HG02870 (cell line): ENCODE measurements around the gene LNX2.
"Not testable (repeated sequence)": the region's sequence is repeated elsewhere in the genome, so short reads cannot be mapped to it uniquely, and the experiment has no call there.

Experiments
- ATAC-seq: cut with Tn5 transposase; IDR thresholded peaks from one replicate; pipeline ENCODE4 v1.9.1; 2021; ENCODE audit warnings: mild to moderate bottlenecking, moderate library complexity; ENCODE audit not compliant: unreplicated experiment

The LNX2 gene

GRCh38 chr13:27638001-27638400, 17.7 kb upstream of the LNX2 start:
- ATAC-seq = no peak

- no peak for ATAC-seq
Measured at GRCh38 chr13:27637289-27637626, 16.9 kb upstream of the LNX2 start.

- ATAC-seq = no peak
Measured at GRCh38 chr13:27636589-27637288, 16.4 kb upstream of the LNX2 start.

- ATAC-seq = no peak
Measured at GRCh38 chr13:27635266-27635665, 14.9 kb upstream of the LNX2 start.

GRCh38 chr13:27634791-27635190, 14.5 kb upstream of the LNX2 start:
- ATAC-seq = no peak

- ATAC-seq = no peak
Measured at GRCh38 chr13:27634231-27634630, 13.9 kb upstream of the LNX2 start.

- no peak for ATAC-seq
Measured at GRCh38 chr13:27632648-27633047, 12.3 kb upstream of the LNX2 start.

GRCh38 chr13:27632214-27632613, 11.9 kb upstream of the LNX2 start:
- no peak for ATAC-seq

GRCh38 chr13:27631665-27632064, 11.3 kb upstream of the LNX2 start:
- ATAC-seq = no peak

- ATAC-seq = no peak
Measured at GRCh38 chr13:27631156-27631555, 10.8 kb upstream of the LNX2 start.

- not testable (repeated sequence) for ATAC-seq
Measured at GRCh38 chr13:27628766-27629165, 8.4 kb upstream of the LNX2 start.

GRCh38 chr13:27628081-27628480, 7.8 kb upstream of the LNX2 start:
- ATAC-seq = no peak

GRCh38 chr13:27627380-27627779, 7.1 kb upstream of the LNX2 start:
- no peak for ATAC-seq

GRCh38 chr13:27625839-27626238, 5.5 kb upstream of the LNX2 start:
- no peak for ATAC-seq

- no peak for ATAC-seq
Measured at GRCh38 chr13:27624071-27624470, 3.7 kb upstream of the LNX2 start.

- ATAC-seq = no peak
Measured at GRCh38 chr13:27622881-27623280, 2.6 kb upstream of the LNX2 start.

GRCh38 chr13:27622102-27622820, 1.9 kb upstream of the LNX2 start:
- ATAC-seq = no peak

GRCh38 chr13:27621366-27622101, 1.2 kb upstream of the LNX2 start, which contains the start of gene POLR1D:
TSS of gene POLR1D (plus strand) at chr13:27621892. CDS start at chr13:27621984, 92 bp downstream.
- ATAC-seq = peak; percentile 43

GRCh38 chr13:27621116-27621365, 712 bp upstream of the LNX2 start:
- no peak for ATAC-seq

- ATAC-seq = peak; percentile 24
Measured at GRCh38 chr13:27619728-27620376, 477 bp downstream of the LNX2 start.

- ATAC-seq = no peak
Measured at GRCh38 chr13:27619093-27619727, 1.1 kb downstream of the LNX2 start.
